OCI-M2 (cell line): Measurements from ENCODE around the gene GNG2.

Experiments used
- DNase-seq: peaks from one replicate; lab custom pipeline; 2025; ENCODE audit not compliant: unreplicated experiment; lab: John Stamatoyannopoulos, UW

GNG2 gene

GRCh38 chr14:51860164-51860824, at the start of gene GNG2:
Gene GNG2 (plus strand): TSS chr14:51860612. CDS start chr14:51950679, 90,067 bp downstream.
- no peak for DNase-seq

GRCh38 chr14:51811706-51812105, 48.7 kb upstream of the GNG2 start:
- no peak for DNase-seq

- DNase-seq, result no peak
Measured at GRCh38 chr14:51816031-51816430, 44.4 kb upstream of the GNG2 start.

GRCh38 chr14:51817326-51817725, 43.1 kb upstream of the GNG2 start:
- no peak for DNase-seq

GRCh38 chr14:51818748-51819380, 41.5 kb upstream of the GNG2 start:
- DNase-seq, result no peak

GRCh38 chr14:51821822-51822221, 38.6 kb upstream of the GNG2 start:
- no peak for DNase-seq

GRCh38 chr14:51822499-51822898, 37.9 kb upstream of the GNG2 start:
- DNase-seq, result no peak

- DNase-seq, result no peak
Measured at GRCh38 chr14:51823706-51824105, 36.7 kb upstream of the GNG2 start.

- no peak for DNase-seq
Measured at GRCh38 chr14:51824191-51824590, 36.2 kb upstream of the GNG2 start.

- no peak for DNase-seq
Measured at GRCh38 chr14:51825926-51826325, 34.5 kb upstream of the GNG2 start.

- DNase-seq, result no peak
Measured at GRCh38 chr14:51828017-51828797, 32.2 kb upstream of the GNG2 start.

- DNase-seq, result no peak
Measured at GRCh38 chr14:51834240-51834639, 26.2 kb upstream of the GNG2 start.

GRCh38 chr14:51836417-51836816, 24.0 kb upstream of the GNG2 start:
- DNase-seq, result no peak

GRCh38 chr14:51844081-51844881, 16.1 kb upstream of the GNG2 start:
- DNase-seq, result no peak

- DNase-seq, result no peak
Measured at GRCh38 chr14:51845811-51846210, 14.6 kb upstream of the GNG2 start.

GRCh38 chr14:51846631-51847488, 13.6 kb upstream of the GNG2 start:
- DNase-seq, result peak; percentile 60

- DNase-seq, result no peak
Measured at GRCh38 chr14:51847489-51847796, 13.0 kb upstream of the GNG2 start.

GRCh38 chr14:51848120-51848519, 12.3 kb upstream of the GNG2 start:
- no peak for DNase-seq

GRCh38 chr14:51849097-51849496, 11.3 kb upstream of the GNG2 start:
- DNase-seq, result no peak

- no peak for DNase-seq
Measured at GRCh38 chr14:51850651-51851050, 9.8 kb upstream of the GNG2 start.

GRCh38 chr14:51852541-51852940, 7.9 kb upstream of the GNG2 start:
- DNase-seq, result no peak
